ENCODE data around the gene PADI2. TPM values are rescaled to one million over a fixed set of nuclear protein-coding genes. Genes with fewer than 3 reads are reported as not detected.

Gene PADI2
- total and polyA plus RNA-seq, 2 donors (not counting 1 experiment from before 2014, with no cell fraction given), result 0.25 to 14.2 TPM

GRCh38 chr1:17167041-17167785 is 48.0 kb upstream of the PADI2 start:
- H3K4me1 Mint-ChIP-seq, result no peaks in the 10 kb centered on the region
- Histone ChIP-seq H3K27me3 (replicated peaks in 1 of 4; ENCODE audit: control extremely low read depth in 1 of 4, control insufficient read depth in 3 of 4, insufficient read depth in 4 of 4, low read length in 3 of 4) (no peaks in the 10 kb centered on the region), H3K27ac (ENCODE audit: low read length in 2 of 2) (no peak overlapping the region), H3K4me1 (ENCODE audit: control insufficient read depth in 2 of 2, insufficient read depth in 2 of 2, low read length in 2 of 2) (no peaks in the 10 kb centered on the region), H2AFZ (ENCODE audit: insufficient read depth, low read depth, low read length, poor library complexity, severe bottlenecking) (no peak overlapping the region), H3K36me3 (replicated peaks in 1 of 2; ENCODE audit: control extremely low read depth in 1 of 2, control insufficient read depth in 1 of 2, extremely low read depth in 1 of 2, insufficient read depth in 2 of 2, low read length in 1 of 2) (no peaks in the 10 kb centered on the region), H3K4me3 (ENCODE audit: control extremely low read depth in 1 of 5, extremely low read depth in 1 of 5, insufficient read depth in 1 of 5, low read depth in 2 of 5, low read length in 4 of 5) (no peak overlapping the region), H3K4me2 (replicated peaks; ENCODE audit: low read depth, low read length, poor library complexity, severe bottlenecking) (no peak overlapping the region), H3K9ac (ENCODE audit: low read length) (no peak overlapping the region), H3K9me3 (ENCODE audit: control extremely low read depth in 1 of 3, control insufficient read depth in 2 of 3, insufficient read depth in 1 of 3, low read length in 2 of 3) (no peaks in the 10 kb centered on the region), H4K20me1 (ENCODE audit: control insufficient read depth, insufficient read depth, low read length, poor library complexity, severe bottlenecking) (no peaks in the 10 kb centered on the region), H3K79me2 (ENCODE audit: control insufficient read depth, insufficient read depth, low read length) (no peaks in the 10 kb centered on the region)
- H3K4me3 Mint-ChIP-seq, result no peak overlapping the region
- no peak overlapping the region for H3K27ac Mint-ChIP-seq
- CTCF ChIA-PET, result interaction anchor here (1.3 kb wide), 1 partner anchor 69 kb away, joined by 4 read pairs; no protein-coding TSS in a partner anchor
- intact Hi-C loops (cut with micrococcal nuclease), result no loop called here
- 93% methylated on average over 1 of the region's 4 CpGs for WGBS (ENCODE audit: insufficient coverage)
- ATAC-seq (ENCODE audit: low read depth) (no peak), DNase-seq (no peak)
- peaks cover 5% of the 10 kb centered on the region for H3K27me3 Mint-ChIP-seq
- H3K9me3 Mint-ChIP-seq (ENCODE audit: insufficient read depth), result no peaks in the 10 kb centered on the region
- TF ChIP-seq EZH2 (IDR thresholded peaks at IDR 0.05; ENCODE audit: borderline replicate concordance, insufficient read depth, low read depth, low read length, poor library complexity, severe bottlenecking) (no peak), CTCF (IDR thresholded peaks at IDR 0.05) (no peak)
- POLR2A ChIA-PET, result no interaction called here

DNA sequence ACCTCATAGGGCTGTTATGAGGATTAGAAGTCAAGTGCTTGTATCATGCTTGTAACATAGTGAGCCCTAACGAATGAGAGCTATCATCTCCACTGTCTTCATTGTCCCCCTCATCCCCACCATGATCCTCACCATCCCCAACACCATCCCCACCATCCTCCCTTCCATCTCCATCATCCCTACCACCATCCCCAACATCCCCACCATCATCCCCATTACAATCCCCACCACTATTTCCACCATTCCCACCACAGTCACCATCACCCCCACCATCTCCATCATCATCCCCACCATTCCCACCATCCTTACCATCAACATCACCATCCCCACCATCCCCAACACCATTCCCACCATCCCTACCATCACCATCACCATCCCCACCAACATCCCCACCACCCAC is 46.6 kb upstream of the PADI2 start:
- POLR2A ChIA-PET, result no interaction called here
- 73% methylated on average over 1 of the region's 1 CpG for WGBS (ENCODE audit: insufficient coverage)
- H3K4me3 ChIP-seq (ENCODE audit: control extremely low read depth in 1 of 5, extremely low read depth in 1 of 5, insufficient read depth in 1 of 5, low read depth in 2 of 5, low read length in 4 of 5), result no peak overlapping the region
- no peak overlapping the region for H3K4me3 Mint-ChIP-seq
- peaks cover 2% of the 10 kb centered on the region for H3K9me3 Mint-ChIP-seq (ENCODE audit: insufficient read depth)
- H3K27ac ChIP-seq (ENCODE audit: low read length in 2 of 2), result no peak overlapping the region
- no peaks in the 10 kb centered on the region for H3K4me1 ChIP-seq (ENCODE audit: control insufficient read depth in 2 of 2, insufficient read depth in 2 of 2, low read length in 2 of 2)
- no peak overlapping the region for H3K9ac ChIP-seq (ENCODE audit: low read length)
- CTCF ChIA-PET, result no interaction called here
- H3K79me2 ChIP-seq (ENCODE audit: control insufficient read depth, insufficient read depth, low read length), result no peaks in the 10 kb centered on the region
- H3K9me3 ChIP-seq (ENCODE audit: control extremely low read depth in 1 of 3, control insufficient read depth in 2 of 3, insufficient read depth in 1 of 3, low read length in 2 of 3), result no peaks in the 10 kb centered on the region
- no peaks in the 10 kb centered on the region for H3K27me3 ChIP-seq (replicated peaks in 1 of 4; ENCODE audit: control extremely low read depth in 1 of 4, control insufficient read depth in 3 of 4, insufficient read depth in 4 of 4, low read length in 3 of 4)
- no peak overlapping the region for H3K4me2 ChIP-seq (replicated peaks; ENCODE audit: low read depth, low read length, poor library complexity, severe bottlenecking)
- intact Hi-C loops (cut with micrococcal nuclease), result no loop called here
- TF ChIP-seq CTCF (IDR thresholded peaks at IDR 0.05) (no peak), EZH2 (IDR thresholded peaks at IDR 0.05; ENCODE audit: borderline replicate concordance, insufficient read depth, low read depth, low read length, poor library complexity, severe bottlenecking) (no peak)
- peaks cover 5% of the 10 kb centered on the region for H3K27me3 Mint-ChIP-seq
- no peak overlapping the region for H3K27ac Mint-ChIP-seq
- no peak overlapping the region for H2AFZ ChIP-seq (ENCODE audit: insufficient read depth, low read depth, low read length, poor library complexity, severe bottlenecking)
- H4K20me1 ChIP-seq (ENCODE audit: control insufficient read depth, insufficient read depth, low read length, poor library complexity, severe bottlenecking), result no peaks in the 10 kb centered on the region
- no peaks in the 10 kb centered on the region for H3K4me1 Mint-ChIP-seq
- no peak for ATAC-seq (ENCODE audit: low read depth)
- H3K36me3 ChIP-seq (replicated peaks in 1 of 2; ENCODE audit: control extremely low read depth in 1 of 2, control insufficient read depth in 1 of 2, extremely low read depth in 1 of 2, insufficient read depth in 2 of 2, low read length in 1 of 2), result no peaks in the 10 kb centered on the region
- no peak for DNase-seq

Measured in B cell (primary cell).